ENCODE data around the gene LLGL1. TPM values are rescaled to one million over a fixed set of nuclear protein-coding genes. Genes with fewer than 3 reads are reported as not detected.

Gene LLGL1
- total RNA-seq, 1 experiment from 2014 or later, result 47.4 TPM

- no peak overlapping the region for H3K27ac ChIP-seq (ENCODE audit: low read length)
- peaks cover 91% of the 10 kb centered on the region for H3K79me2 ChIP-seq (ENCODE audit: low read length)
- no peak for TF ChIP-seq EZH2phosphoT487 (IDR thresholded peaks at IDR 0.05; ENCODE audit: borderline replicate concordance, low read length)
- TF ChIP-seq CTCF (conservative IDR thresholded peaks at IDR 0.05; ENCODE audit: low read depth, low read length), result no peak
- TF ChIP-seq EZH2 (IDR thresholded peaks at IDR 0.05; ENCODE audit: low read length, unreplicated experiment), result no peak
- no peaks in the 10 kb centered on the region for H3F3A ChIP-seq (ENCODE audit: low read length, unreplicated experiment)
- H3K4me2 ChIP-seq (ENCODE audit: low read length), result no peak overlapping the region
- ChIA-PET POLR2A (ENCODE audit: unreplicated experiment) (no interaction called here), CTCF (no interaction called here)
- H3K36me3 ChIP-seq (ENCODE audit: low read depth, low read length), result peaks cover 56% of the 10 kb centered on the region
- no peaks in the 10 kb centered on the region for H3K27me3 ChIP-seq (ENCODE audit: low read length)
- H3K9me3 ChIP-seq (ENCODE audit: low read length), result no peaks in the 10 kb centered on the region
- no TSS peak for BruUV-seq (replicated peaks)
- H3K4me3 ChIP-seq (ENCODE audit: low read length), result no peak overlapping the region
- no peak for ATAC-seq
- intact Hi-C loops (cut with micrococcal nuclease), result no loop called here
- no peak overlapping the region for H3K9ac ChIP-seq (ENCODE audit: low read length)
- peaks cover 26% of the 10 kb centered on the region for H4K20me1 ChIP-seq (ENCODE audit: low read length)
- no peaks in the 10 kb centered on the region for H3K9me2 ChIP-seq (replicated peaks; ENCODE audit: low read length)
- H2AFZ ChIP-seq (ENCODE audit: low read length), result no peak overlapping the region
- no peaks in the 10 kb centered on the region for H3K4me1 ChIP-seq (ENCODE audit: insufficient read depth, low read length)
- DNase-seq, result no peak
Observed at GRCh38 chr17:18197535-18198194, 27.8 kb upstream of the LLGL1 start.

GRCh38 chr17:18198530-18198929 is 26.9 kb upstream of the LLGL1 start:
- H3K79me2 ChIP-seq (ENCODE audit: low read length), result peaks cover 89% of the 10 kb centered on the region

More at GRCh38 chr17:18198530-18198929, 26.9 kb upstream of the LLGL1 start:
- ATAC-seq, result no peak
- no peak overlapping the region for H3K4me3 ChIP-seq (ENCODE audit: low read length)
- H3K36me3 ChIP-seq (ENCODE audit: low read depth, low read length), result peaks cover 61% of the 10 kb centered on the region
- H3K27ac ChIP-seq (ENCODE audit: low read length), result no peak overlapping the region
- no peak overlapping the region for H3K4me2 ChIP-seq (ENCODE audit: low read length)
- CTCF ChIA-PET, result no interaction called here
- H3K9ac ChIP-seq (ENCODE audit: low read length), result no peak overlapping the region
- DNase-seq, result no peak
- TF ChIP-seq CTCF (conservative IDR thresholded peaks at IDR 0.05; ENCODE audit: low read depth, low read length) (no peak), EZH2phosphoT487 (IDR thresholded peaks at IDR 0.05; ENCODE audit: borderline replicate concordance, low read length) (no peak), EZH2 (IDR thresholded peaks at IDR 0.05; ENCODE audit: low read length, unreplicated experiment) (no peak)
- BruUV-seq (replicated peaks), result no TSS peak
- no peaks in the 10 kb centered on the region for H3F3A ChIP-seq (ENCODE audit: low read length, unreplicated experiment)
- POLR2A ChIA-PET (ENCODE audit: unreplicated experiment), result no interaction called here
- H2AFZ ChIP-seq (ENCODE audit: low read length), result no peak overlapping the region
- H3K4me1 ChIP-seq (ENCODE audit: insufficient read depth, low read length), result no peaks in the 10 kb centered on the region
- H3K9me3 ChIP-seq (ENCODE audit: low read length), result no peaks in the 10 kb centered on the region
- intact Hi-C loops (cut with micrococcal nuclease), result no loop called here
- H4K20me1 ChIP-seq (ENCODE audit: low read length), result peaks cover 31% of the 10 kb centered on the region
- no peaks in the 10 kb centered on the region for H3K27me3 ChIP-seq (ENCODE audit: low read length)
- no peaks in the 10 kb centered on the region for H3K9me2 ChIP-seq (replicated peaks; ENCODE audit: low read length)
